HEK293 (cell line): ENCODE results near the gene FREM1.
A peak's percentile ranks its signal among the peaks of the same experiment; 100 is the strongest.

Experiments used
- CTCF ChIA-PET: fragments of 350-600 bp; formaldehyde crosslinking; extraction: SDS; loops from one replicate; lab custom pipeline; 2021; ENCODE audit warnings: antibody characterized with exemption; lab: Yijun Ruan, JAX
- POLR2A ChIA-PET: fragments of 300-600 bp; formaldehyde crosslinking; extraction: SDS; loops from one replicate; lab custom pipeline; 2020; ENCODE audit warnings: antibody characterized with exemption, inconsistent platforms; lab: Yijun Ruan, JAX
- H3K27ac ChIP-seq: fragments of 200-500 bp; sonication (Bioruptor generic); 2 replicates; pipeline ENCODE4 v1.5.1; 2014; ENCODE audit warnings: low read depth, low read length, control low read depth, inconsistent platforms; ENCODE audit errors: extremely low read depth
- H3K36me3 ChIP-seq, 2 experiments: fragments of 200-500 bp in 1 of 2; sonication (Bioruptor generic) in 1 of 2; 1 replicate in 1 of 2; 2 replicates in 1 of 2; pipeline ENCODE4 v1.5.1; 2014 to 2017; ENCODE audit warnings: inconsistent platforms in 2 of 2, low read length in 2 of 2; ENCODE audit not compliant: control insufficient read depth in 2 of 2, insufficient read depth in 1 of 2
- H3K4me1 ChIP-seq: fragments of 200-500 bp; sonication (Bioruptor generic); 2 replicates; pipeline ENCODE4 v1.5.1; 2014; ENCODE audit warnings: mild to moderate bottlenecking, low read length, inconsistent platforms; ENCODE audit not compliant: control insufficient read depth, insufficient read depth
- H3K4me3 ChIP-seq: 2 replicates; pipeline ENCODE4 v1.5.1; 2011; ENCODE audit warnings: low read depth, mild to moderate bottlenecking, control low read depth, low read length, moderate library complexity
- H3K9me3 ChIP-seq: fragments of 200-500 bp; sonication (Bioruptor generic); 2 replicates; pipeline ENCODE4 v1.5.1; 2014; ENCODE audit warnings: low read depth, low read length, inconsistent platforms; ENCODE audit not compliant: control insufficient read depth, insufficient read depth
- SALL2 ChIP-seq: fragments of 450-650 bp; formaldehyde crosslinking; IDR thresholded peaks from 2 replicates; pipeline ENCODE4 v1.5.0; 2017; ENCODE audit warnings: missing biosample characterization, mild to moderate bottlenecking, missing genetic modification characterization, borderline replicate concordance
- TRIM28 ChIP-seq: IDR thresholded peaks from 2 replicates; pipeline ENCODE4 v1.6.1; 2011; ENCODE audit warnings: low read length, control low read depth, borderline replicate concordance
- YY1 ChIP-seq: fragments of 450-650 bp; formaldehyde crosslinking; IDR thresholded peaks from 2 replicates; pipeline ENCODE4 v1.5.1; 2018; ENCODE audit warnings: missing biosample characterization, missing genetic modification characterization
- ZNF394 ChIP-seq: fragments of 450-650 bp; formaldehyde crosslinking; IDR thresholded peaks from 2 replicates; pipeline ENCODE4 v1.5.1; 2016; ENCODE audit warnings: missing biosample characterization, missing genetic modification characterization, mild to moderate bottlenecking, moderate library complexity, borderline replicate concordance
- ZNF423 ChIP-seq: fragments of 450-650 bp; formaldehyde crosslinking; IDR thresholded peaks from 2 replicates; pipeline ENCODE4 v1.5.1; 2016; ENCODE audit warnings: missing biosample characterization, missing genetic modification characterization
- ZNF501 ChIP-seq: fragments of 450-650 bp; formaldehyde crosslinking; IDR thresholded peaks from 2 replicates; pipeline ENCODE4 v1.5.1; 2016; ENCODE audit warnings: missing biosample characterization, missing genetic modification characterization
- ZNF654 ChIP-seq: fragments of 450-650 bp; formaldehyde crosslinking; IDR thresholded peaks from 2 replicates; pipeline ENCODE4 v1.5.1; 2016; ENCODE audit warnings: low read depth, missing biosample characterization, missing genetic modification characterization
- ZNF707 ChIP-seq: fragments of 450-650 bp; formaldehyde crosslinking; IDR thresholded peaks from 2 replicates; pipeline ENCODE4 v1.5.1; 2016; ENCODE audit warnings: missing biosample characterization, missing genetic modification characterization
- ZSCAN23 ChIP-seq: fragments of 450-650 bp; formaldehyde crosslinking; IDR thresholded peaks from 2 replicates; pipeline ENCODE4 v1.5.1; 2016; ENCODE audit warnings: missing biosample characterization, missing genetic modification characterization
- ZXDB ChIP-seq: fragments of 450-650 bp; formaldehyde crosslinking; IDR thresholded peaks from 2 replicates; pipeline ENCODE4 v1.5.1; 2016; ENCODE audit warnings: missing biosample characterization, missing genetic modification characterization
- TF ChIP-seq, protein P1 (sequence below): fragments of 450-650 bp; formaldehyde crosslinking; IDR thresholded peaks from 2 replicates; pipeline ENCODE4 v1.5.1; 2017; ENCODE audit warnings: missing biosample characterization, missing genetic modification characterization
- TF ChIP-seq, protein P2 (sequence below): fragments of 450-650 bp; formaldehyde crosslinking; IDR thresholded peaks from 2 replicates; pipeline ENCODE4 v1.5.1; 2016; ENCODE audit warnings: missing biosample characterization, missing genetic modification characterization
- TF ChIP-seq, protein P3 (sequence below): fragments of 450-650 bp; formaldehyde crosslinking; IDR thresholded peaks from 2 replicates; pipeline ENCODE4 v1.5.1; 2016; ENCODE audit warnings: missing biosample characterization, missing genetic modification characterization, borderline replicate concordance
- TF ChIP-seq, protein P4 (sequence below): fragments of 450-650 bp; formaldehyde crosslinking; IDR thresholded peaks from 2 replicates; pipeline ENCODE4 v1.5.1; 2016; ENCODE audit warnings: missing biosample characterization, missing genetic modification characterization
- TF ChIP-seq, protein P5 (sequence below): fragments of 450-650 bp; formaldehyde crosslinking; IDR thresholded peaks from 2 replicates; pipeline ENCODE4 v1.5.1; 2016; ENCODE audit warnings: missing biosample characterization, missing genetic modification characterization
- TF ChIP-seq, protein P6 (sequence below): fragments of 450-650 bp; formaldehyde crosslinking; conservative IDR thresholded peaks from 2 replicates; pipeline ENCODE4 v1.5.1; 2016; ENCODE audit warnings: low read depth, missing biosample characterization, missing genetic modification characterization

The FREM1 gene

DNA sequence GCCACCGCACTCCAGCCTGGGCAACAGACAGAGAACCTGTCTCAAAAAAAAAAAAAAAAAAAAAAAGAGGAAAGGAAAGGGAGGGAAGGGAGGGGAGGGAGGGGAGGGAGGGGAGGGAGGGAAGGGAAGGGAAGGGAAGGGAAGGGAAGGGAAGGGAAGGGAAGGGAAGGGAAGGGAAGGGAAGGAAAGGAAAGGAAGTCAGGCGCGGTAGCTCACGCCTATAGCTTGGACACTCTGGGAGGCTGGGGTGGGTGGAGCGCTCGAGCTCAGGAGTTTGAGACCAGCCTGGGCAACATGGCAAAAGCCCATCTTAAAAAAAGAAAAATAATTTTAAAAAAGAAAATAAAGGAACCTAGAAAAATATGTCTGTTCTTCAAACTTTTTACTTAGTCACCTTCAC, 131.7 kb downstream of the FREM1 start (continued):
- no peak for TF ChIP-seq ZNF501 (tag by site-specific recombination)
- no peak for TF ChIP-seq TRIM28

DNA sequence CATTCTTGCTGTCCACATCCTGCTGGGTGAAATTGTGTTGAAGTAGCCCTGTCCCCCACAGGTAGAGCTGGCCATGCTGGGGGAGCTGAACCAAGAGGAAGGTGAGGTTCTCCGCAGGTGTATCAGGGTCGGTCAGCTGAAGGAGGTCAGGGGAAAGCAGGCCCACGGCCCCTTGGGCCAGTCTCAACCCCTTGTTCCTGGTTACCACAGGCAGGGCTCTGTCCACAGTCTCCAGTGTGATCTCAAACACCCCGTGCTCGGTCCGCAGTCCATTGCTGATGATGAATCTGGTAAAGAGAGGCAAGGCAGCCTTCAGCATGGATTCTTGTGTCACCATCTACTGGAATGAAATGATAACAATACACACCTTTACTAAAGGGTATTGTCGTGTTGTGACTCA, 134.3 kb downstream of the FREM1 start:
- CTCF ChIA-PET, result interaction anchor here (1.2 kb wide), 1 partner anchor 114 kb away, joined by 4 read pairs; no protein-coding TSS in a partner anchor
- POLR2A ChIA-PET, result no interaction called here
- peaks cover 0 to 3% of the 10 kb centered on the region in 2 experiments; a peak in 1 of 3 replicates for H3K36me3 ChIP-seq
- H3K9me3 ChIP-seq, result no peaks in the 10 kb centered on the region
- no peak overlapping the region for H3K4me3 ChIP-seq
- no peak overlapping the region for H3K27ac ChIP-seq
- no peak for TF ChIP-seq ZXDB (tag by site-specific recombination)
- TF ChIP-seq YY1, result no peak
- TF ChIP-seq, all 188 proteins: peak for 0
- H3K4me1 ChIP-seq, result no peaks in the 10 kb centered on the region

DNA sequence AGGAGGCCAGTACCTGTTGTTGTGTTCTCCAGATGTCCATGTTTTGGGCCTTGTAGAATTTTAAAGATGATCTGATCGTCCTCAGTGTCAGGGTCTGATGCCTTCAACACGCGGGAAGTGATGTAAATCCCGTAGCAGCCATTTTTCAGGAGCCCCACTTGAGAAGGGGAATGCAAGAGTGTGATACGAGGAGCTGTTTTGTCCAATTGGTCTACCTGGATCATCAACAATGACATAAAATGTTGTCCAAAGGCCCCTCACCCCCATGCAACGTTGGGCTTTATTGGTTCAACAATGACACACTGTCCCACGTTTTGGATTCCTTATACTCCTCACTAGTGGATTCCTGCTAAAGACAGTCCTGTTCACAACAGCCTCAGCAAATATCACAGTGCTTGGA, 139.6 kb downstream of the FREM1 start:
- H3K9me3 ChIP-seq, result no peaks in the 10 kb centered on the region
- TF ChIP-seq ZSCAN23 (no peak), SALL2 (tag by site-specific recombination) (no peak), ZNF707 (no peak), ZXDB (tag by site-specific recombination) (no peak)
- TF ChIP-seq, protein P1, sequence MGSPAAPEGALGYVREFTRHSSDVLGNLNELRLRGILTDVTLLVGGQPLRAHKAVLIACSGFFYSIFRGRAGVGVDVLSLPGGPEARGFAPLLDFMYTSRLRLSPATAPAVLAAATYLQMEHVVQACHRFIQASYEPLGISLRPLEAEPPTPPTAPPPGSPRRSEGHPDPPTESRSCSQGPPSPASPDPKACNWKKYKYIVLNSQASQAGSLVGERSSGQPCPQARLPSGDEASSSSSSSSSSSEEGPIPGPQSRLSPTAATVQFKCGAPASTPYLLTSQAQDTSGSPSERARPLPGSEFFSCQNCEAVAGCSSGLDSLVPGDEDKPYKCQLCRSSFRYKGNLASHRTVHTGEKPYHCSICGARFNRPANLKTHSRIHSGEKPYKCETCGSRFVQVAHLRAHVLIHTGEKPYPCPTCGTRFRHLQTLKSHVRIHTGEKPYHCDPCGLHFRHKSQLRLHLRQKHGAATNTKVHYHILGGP (tag by site-specific recombination), result no peak
- TF ChIP-seq, protein P2, sequence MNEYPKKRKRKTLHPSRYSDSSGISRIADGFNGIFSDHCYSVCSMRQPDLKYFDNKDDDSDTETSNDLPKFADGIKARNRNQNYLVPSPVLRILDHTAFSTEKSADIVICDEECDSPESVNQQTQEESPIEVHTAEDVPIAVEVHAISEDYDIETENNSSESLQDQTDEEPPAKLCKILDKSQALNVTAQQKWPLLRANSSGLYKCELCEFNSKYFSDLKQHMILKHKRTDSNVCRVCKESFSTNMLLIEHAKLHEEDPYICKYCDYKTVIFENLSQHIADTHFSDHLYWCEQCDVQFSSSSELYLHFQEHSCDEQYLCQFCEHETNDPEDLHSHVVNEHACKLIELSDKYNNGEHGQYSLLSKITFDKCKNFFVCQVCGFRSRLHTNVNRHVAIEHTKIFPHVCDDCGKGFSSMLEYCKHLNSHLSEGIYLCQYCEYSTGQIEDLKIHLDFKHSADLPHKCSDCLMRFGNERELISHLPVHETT (tag by site-specific recombination), result no peak
- ChIA-PET CTCF (interaction anchor here (0.6 to 7.1 kb wide), 7 partner anchors 33 to 379 kb away, joined by 3 to 68 read pairs (median 7); no protein-coding TSS in a partner anchor), POLR2A (no interaction called here)
- H3K36me3 ChIP-seq, result no peaks in the 10 kb centered on the region
- H3K4me1 ChIP-seq, result no peaks in the 10 kb centered on the region
- H3K4me3 ChIP-seq, result no peak overlapping the region
- H3K27ac ChIP-seq, result no peak overlapping the region

DNA sequence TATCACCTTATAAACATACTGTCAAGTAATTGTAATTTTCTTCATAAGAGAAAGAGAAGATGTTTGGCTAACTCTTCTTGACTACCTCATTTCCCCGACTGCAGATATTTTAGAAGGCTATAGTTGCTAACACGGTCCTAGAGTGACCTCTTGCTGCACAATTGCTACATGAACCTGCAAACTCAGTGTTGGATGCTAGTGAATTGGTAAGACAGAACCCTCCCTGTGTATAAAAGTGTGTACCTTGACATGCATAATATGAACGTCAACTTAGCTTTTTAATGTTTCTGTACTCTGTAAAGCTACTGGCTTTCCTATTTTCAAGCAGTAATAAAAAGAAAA, 141.0 kb downstream of the FREM1 start:
- Histone ChIP-seq H3K27ac (no peak overlapping the region), H3K4me1 (no peaks in the 10 kb centered on the region)
- CTCF ChIA-PET, result interaction anchor here (0.6 to 7.1 kb wide), 37 partner anchors 10 to 1732 kb away, joined by 3 to 68 read pairs (median 5); no protein-coding TSS in a partner anchor

More for the DNA sequence above, 141.0 kb downstream of the FREM1 start:
- no peaks in the 10 kb centered on the region for H3K36me3 ChIP-seq
- H3K9me3 ChIP-seq, result no peaks in the 10 kb centered on the region
- no peak overlapping the region for H3K4me3 ChIP-seq
- POLR2A ChIA-PET, result no interaction called here
- TF ChIP-seq ZNF394 (no peak), ZNF654 (tag by site-specific recombination) (peak; percentile 67), ZNF423 (tag by site-specific recombination) (no peak)
- TF ChIP-seq, protein P3, sequence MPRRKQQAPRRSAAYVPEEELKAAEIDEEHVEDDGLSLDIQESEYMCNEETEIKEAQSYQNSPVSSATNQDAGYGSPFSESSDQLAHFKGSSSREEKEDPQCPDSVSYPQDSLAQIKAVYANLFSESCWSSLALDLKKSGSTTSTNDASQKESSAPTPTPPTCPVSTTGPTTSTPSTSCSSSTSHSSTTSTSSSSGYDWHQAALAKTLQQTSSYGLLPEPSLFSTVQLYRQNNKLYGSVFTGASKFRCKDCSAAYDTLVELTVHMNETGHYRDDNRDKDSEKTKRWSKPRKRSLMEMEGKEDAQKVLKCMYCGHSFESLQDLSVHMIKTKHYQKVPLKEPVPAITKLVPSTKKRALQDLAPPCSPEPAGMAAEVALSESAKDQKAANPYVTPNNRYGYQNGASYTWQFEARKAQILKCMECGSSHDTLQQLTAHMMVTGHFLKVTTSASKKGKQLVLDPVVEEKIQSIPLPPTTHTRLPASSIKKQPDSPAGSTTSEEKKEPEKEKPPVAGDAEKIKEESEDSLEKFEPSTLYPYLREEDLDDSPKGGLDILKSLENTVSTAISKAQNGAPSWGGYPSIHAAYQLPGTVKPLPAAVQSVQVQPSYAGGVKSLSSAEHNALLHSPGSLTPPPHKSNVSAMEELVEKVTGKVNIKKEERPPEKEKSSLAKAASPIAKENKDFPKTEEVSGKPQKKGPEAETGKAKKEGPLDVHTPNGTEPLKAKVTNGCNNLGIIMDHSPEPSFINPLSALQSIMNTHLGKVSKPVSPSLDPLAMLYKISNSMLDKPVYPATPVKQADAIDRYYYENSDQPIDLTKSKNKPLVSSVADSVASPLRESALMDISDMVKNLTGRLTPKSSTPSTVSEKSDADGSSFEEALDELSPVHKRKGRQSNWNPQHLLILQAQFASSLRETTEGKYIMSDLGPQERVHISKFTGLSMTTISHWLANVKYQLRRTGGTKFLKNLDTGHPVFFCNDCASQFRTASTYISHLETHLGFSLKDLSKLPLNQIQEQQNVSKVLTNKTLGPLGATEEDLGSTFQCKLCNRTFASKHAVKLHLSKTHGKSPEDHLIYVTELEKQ (tag by site-specific recombination), result no peak
- TF ChIP-seq, protein P4, sequence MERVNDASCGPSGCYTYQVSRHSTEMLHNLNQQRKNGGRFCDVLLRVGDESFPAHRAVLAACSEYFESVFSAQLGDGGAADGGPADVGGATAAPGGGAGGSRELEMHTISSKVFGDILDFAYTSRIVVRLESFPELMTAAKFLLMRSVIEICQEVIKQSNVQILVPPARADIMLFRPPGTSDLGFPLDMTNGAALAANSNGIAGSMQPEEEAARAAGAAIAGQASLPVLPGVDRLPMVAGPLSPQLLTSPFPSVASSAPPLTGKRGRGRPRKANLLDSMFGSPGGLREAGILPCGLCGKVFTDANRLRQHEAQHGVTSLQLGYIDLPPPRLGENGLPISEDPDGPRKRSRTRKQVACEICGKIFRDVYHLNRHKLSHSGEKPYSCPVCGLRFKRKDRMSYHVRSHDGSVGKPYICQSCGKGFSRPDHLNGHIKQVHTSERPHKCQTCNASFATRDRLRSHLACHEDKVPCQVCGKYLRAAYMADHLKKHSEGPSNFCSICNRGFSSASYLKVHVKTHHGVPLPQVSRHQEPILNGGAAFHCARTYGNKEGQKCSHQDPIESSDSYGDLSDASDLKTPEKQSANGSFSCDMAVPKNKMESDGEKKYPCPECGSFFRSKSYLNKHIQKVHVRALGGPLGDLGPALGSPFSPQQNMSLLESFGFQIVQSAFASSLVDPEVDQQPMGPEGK (tag by site-specific recombination), result no peak
- TF ChIP-seq, protein P5, sequence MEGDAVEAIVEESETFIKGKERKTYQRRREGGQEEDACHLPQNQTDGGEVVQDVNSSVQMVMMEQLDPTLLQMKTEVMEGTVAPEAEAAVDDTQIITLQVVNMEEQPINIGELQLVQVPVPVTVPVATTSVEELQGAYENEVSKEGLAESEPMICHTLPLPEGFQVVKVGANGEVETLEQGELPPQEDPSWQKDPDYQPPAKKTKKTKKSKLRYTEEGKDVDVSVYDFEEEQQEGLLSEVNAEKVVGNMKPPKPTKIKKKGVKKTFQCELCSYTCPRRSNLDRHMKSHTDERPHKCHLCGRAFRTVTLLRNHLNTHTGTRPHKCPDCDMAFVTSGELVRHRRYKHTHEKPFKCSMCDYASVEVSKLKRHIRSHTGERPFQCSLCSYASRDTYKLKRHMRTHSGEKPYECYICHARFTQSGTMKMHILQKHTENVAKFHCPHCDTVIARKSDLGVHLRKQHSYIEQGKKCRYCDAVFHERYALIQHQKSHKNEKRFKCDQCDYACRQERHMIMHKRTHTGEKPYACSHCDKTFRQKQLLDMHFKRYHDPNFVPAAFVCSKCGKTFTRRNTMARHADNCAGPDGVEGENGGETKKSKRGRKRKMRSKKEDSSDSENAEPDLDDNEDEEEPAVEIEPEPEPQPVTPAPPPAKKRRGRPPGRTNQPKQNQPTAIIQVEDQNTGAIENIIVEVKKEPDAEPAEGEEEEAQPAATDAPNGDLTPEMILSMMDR (tag by site-specific recombination), result peak; percentile 34; the same call in 1 of the 2 replicates
- TF ChIP-seq, protein P6, sequence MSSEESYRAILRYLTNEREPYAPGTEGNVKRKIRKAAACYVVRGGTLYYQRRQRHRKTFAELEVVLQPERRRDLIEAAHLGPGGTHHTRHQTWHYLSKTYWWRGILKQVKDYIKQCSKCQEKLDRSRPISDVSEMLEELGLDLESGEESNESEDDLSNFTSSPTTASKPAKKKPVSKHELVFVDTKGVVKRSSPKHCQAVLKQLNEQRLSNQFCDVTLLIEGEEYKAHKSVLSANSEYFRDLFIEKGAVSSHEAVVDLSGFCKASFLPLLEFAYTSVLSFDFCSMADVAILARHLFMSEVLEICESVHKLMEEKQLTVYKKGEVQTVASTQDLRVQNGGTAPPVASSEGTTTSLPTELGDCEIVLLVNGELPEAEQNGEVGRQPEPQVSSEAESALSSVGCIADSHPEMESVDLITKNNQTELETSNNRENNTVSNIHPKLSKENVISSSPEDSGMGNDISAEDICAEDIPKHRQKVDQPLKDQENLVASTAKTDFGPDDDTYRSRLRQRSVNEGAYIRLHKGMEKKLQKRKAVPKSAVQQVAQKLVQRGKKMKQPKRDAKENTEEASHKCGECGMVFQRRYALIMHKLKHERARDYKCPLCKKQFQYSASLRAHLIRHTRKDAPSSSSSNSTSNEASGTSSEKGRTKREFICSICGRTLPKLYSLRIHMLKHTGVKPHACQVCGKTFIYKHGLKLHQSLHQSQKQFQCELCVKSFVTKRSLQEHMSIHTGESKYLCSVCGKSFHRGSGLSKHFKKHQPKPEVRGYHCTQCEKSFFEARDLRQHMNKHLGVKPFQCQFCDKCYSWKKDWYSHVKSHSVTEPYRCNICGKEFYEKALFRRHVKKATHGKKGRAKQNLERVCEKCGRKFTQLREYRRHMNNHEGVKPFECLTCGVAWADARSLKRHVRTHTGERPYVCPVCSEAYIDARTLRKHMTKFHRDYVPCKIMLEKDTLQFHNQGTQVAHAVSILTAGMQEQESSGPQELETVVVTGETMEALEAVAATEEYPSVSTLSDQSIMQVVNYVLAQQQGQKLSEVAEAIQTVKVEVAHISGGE, result no peak
